Measurements from ENCODE around the gene ABCA5. TPM values are rescaled to one million over a fixed set of nuclear protein-coding genes. Genes with fewer than 3 reads are reported as not detected.

ABCA5 gene
- total and polyA plus RNA-seq, 4 donors, result 36.0 to 74.5 (median 37.6) TPM

DNA sequence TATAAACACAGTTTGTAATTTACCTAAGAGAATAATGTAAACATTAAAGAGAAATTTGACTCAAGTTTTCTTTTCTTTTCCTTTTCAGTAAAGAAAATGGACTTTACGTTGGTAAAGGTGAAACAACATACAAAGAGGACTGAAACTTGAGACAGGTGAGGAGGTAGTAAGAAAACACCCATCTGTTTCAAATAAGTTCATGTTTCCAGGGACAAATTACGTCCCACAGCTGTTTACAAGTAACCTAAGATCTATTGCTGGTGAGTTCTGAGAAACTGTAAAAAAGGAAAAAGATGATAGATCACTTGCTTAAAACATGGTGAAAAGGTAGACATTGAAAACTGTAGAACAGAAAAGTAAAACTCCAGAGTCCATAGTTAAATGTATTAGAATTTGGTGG lies 4.8 kb upstream of the ABCA5 start:
- Histone ChIP-seq H3K9me3 (ENCODE audit: control insufficient read depth, insufficient read depth, low read length) (no peaks in the 10 kb centered on the region), H3K27ac (ENCODE audit: low read depth, low read length) (no peak overlapping the region), H3K4me3 (ENCODE audit: low read depth, low read length) (no peak overlapping the region), H3K4me1 (ENCODE audit: control insufficient read depth, insufficient read depth, low read length) (peaks cover 6% of the 10 kb centered on the region), H3K36me3 (ENCODE audit: control insufficient read depth, insufficient read depth, low read length) (no peaks in the 10 kb centered on the region), H3K27me3 (ENCODE audit: control insufficient read depth, insufficient read depth, low read length) (no peaks in the 10 kb centered on the region)
- DNase-seq (ENCODE audit: low read depth in 4 of 6, low spot score in 6 of 6), result no peak
- WGBS (ENCODE audit: insufficient coverage), result no CpG with 5 or more reads among the region's 2 CpGs

GRCh38 chr17:69326377-69327059 lies 415 bp downstream of the ABCA5 start:
- DNase-seq (ENCODE audit: low read depth in 4 of 6, low spot score in 6 of 6), result peak; percentile 9 to 82 (median 32)

DNA sequence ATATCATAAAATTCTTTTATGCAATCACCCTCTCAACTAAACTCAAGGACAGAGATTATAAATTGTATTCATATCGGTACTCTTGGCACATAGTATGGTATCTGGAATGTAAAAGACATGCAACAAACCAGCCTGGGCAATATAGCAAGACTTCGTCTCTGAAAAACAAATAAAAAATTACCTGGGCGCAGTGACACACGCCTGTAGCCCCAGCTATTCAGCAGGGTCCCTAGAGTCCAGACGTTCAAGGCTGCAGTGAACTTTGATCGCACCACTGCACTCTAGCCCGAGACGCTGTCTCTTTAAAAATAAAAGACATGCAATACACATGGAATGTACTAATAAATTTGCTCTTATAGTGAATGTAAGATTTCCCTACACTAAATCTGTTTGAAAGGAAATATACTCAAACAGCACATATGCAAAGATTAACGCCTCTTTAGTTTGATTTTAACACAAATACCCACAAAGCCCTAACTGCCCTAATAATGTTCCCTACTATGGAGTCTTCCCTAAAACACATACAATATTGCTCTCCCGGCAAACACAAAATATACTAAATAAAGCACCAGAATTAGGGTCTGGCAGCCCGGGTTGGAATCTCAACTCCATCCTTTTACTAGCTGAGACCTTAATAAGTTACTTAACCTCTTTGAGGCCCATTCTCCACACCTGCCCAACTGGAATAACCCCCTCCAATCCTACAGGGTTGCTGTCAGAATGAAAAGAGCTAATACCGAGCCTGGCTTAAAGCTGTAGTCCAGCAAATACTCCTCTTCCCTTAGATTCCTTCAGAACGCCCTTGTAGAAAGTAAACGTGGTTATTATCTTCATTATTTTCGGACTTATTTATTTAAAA lies 1.2 kb downstream of the ABCA5 start:
- peak overlapping the region; percentile 25 for H3K27ac ChIP-seq (ENCODE audit: low read depth, low read length)
- H3K27me3 ChIP-seq (ENCODE audit: control insufficient read depth, insufficient read depth, low read length), result peaks cover 8% of the 10 kb centered on the region
- H3K9me3 ChIP-seq (ENCODE audit: control insufficient read depth, insufficient read depth, low read length), result no peaks in the 10 kb centered on the region
- no peaks in the 10 kb centered on the region for H3K36me3 ChIP-seq (ENCODE audit: control insufficient read depth, insufficient read depth, low read length)
- peaks cover 12% of the 10 kb centered on the region for H3K4me1 ChIP-seq (ENCODE audit: control insufficient read depth, insufficient read depth, low read length)
- 53% methylated on average over 5 of the region's 15 CpGs for WGBS (ENCODE audit: insufficient coverage)
- peak in 3 of 6 donors; percentile 2 to 13 (median 7) for DNase-seq (ENCODE audit: low read depth in 4 of 6, low spot score in 6 of 6)
- peak overlapping the region; percentile 70 for H3K4me3 ChIP-seq (ENCODE audit: low read depth, low read length)

More at GRCh38 chr17:69326377-69327059, 415 bp downstream of the ABCA5 start:
- Histone ChIP-seq H3K4me1 (ENCODE audit: control insufficient read depth, insufficient read depth, low read length) (peaks cover 12% of the 10 kb centered on the region), H3K27ac (ENCODE audit: low read depth, low read length) (peak overlapping the region; percentile 33), H3K27me3 (ENCODE audit: control insufficient read depth, insufficient read depth, low read length) (peaks cover 8% of the 10 kb centered on the region), H3K9me3 (ENCODE audit: control insufficient read depth, insufficient read depth, low read length) (no peaks in the 10 kb centered on the region), H3K36me3 (ENCODE audit: control insufficient read depth, insufficient read depth, low read length) (no peaks in the 10 kb centered on the region), H3K4me3 (ENCODE audit: low read depth, low read length) (peak overlapping the region; percentile 70)
- under 1% methylated on average over 45 of the region's 51 CpGs for WGBS (ENCODE audit: insufficient coverage)

DNA sequence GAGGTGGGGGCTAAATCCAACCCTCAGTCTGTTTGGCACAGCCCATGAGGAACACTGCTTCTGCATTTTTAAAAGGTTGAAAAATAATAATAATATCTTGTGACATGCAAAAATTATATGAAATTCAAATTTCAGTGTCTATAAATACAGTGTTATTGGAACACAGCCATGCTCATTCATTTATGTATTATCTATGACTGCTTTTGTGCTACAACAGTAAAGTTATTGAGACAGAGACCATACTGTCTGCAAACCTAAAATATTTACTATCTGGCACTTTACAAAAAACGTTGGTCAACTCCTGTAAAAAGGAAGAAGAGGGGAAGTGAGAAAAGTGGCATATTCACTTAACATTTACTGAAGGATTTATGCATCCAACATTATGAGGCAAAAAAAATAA lies 3.1 kb downstream of the ABCA5 start:
- no peak overlapping the region for H3K4me3 ChIP-seq (ENCODE audit: low read depth, low read length)
- peaks cover 8% of the 10 kb centered on the region for H3K27me3 ChIP-seq (ENCODE audit: control insufficient read depth, insufficient read depth, low read length)
- WGBS (ENCODE audit: insufficient coverage), result no CpG with 5 or more reads among the region's 1 CpG
- H3K4me1 ChIP-seq (ENCODE audit: control insufficient read depth, insufficient read depth, low read length), result peaks cover 12% of the 10 kb centered on the region
- DNase-seq (ENCODE audit: low read depth in 4 of 6, low spot score in 6 of 6), result no peak
- H3K36me3 ChIP-seq (ENCODE audit: control insufficient read depth, insufficient read depth, low read length), result no peaks in the 10 kb centered on the region
- no peaks in the 10 kb centered on the region for H3K9me3 ChIP-seq (ENCODE audit: control insufficient read depth, insufficient read depth, low read length)
- H3K27ac ChIP-seq (ENCODE audit: low read depth, low read length), result no peak overlapping the region

- Histone ChIP-seq H3K4me1 (ENCODE audit: control insufficient read depth, insufficient read depth, low read length) (peaks cover 6% of the 10 kb centered on the region), H3K9me3 (ENCODE audit: control insufficient read depth, insufficient read depth, low read length) (no peaks in the 10 kb centered on the region), H3K27me3 (ENCODE audit: control insufficient read depth, insufficient read depth, low read length) (peaks cover 6% of the 10 kb centered on the region), H3K36me3 (ENCODE audit: control insufficient read depth, insufficient read depth, low read length) (no peaks in the 10 kb centered on the region), H3K4me3 (ENCODE audit: low read depth, low read length) (no peak overlapping the region), H3K27ac (ENCODE audit: low read depth, low read length) (no peak overlapping the region)
- DNase-seq (ENCODE audit: low read depth in 4 of 6, low spot score in 6 of 6), result no peak
- 89% methylated on average over 1 of the region's 4 CpGs for WGBS (ENCODE audit: insufficient coverage)
Observed at GRCh38 chr17:69320908-69321238, 6.1 kb downstream of the ABCA5 start.

DNA sequence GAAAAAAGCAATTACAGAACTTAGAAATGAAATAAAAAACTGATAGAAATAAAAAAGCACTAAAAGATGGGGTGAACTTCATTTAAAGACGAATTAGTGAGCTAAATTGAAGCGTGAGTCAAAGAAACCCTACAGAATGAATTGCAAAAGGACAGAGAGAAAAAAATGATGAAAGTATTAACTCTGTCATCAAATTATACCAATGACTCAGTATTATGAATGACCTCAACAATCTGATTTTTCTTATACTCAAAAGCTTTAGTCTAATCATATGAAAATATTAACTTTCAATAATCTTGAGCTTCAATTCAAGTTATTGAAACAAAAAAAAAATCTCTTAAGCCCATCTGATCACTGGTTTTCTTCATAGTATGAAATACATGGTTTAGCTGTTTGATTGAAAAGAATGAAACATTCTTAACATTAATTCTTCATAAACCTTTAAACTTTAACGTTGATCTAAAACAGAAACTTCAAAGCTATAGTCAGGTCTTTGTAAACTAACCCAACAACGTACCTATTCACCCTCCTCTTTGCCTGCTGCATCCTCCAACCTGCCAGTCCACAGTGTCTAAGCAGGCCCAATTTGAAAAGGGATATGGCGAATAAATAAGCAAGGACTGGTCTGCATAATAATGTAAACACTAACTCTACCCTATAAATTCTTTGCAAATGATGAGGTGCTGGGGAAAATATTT lies 6.6 kb downstream of the ABCA5 start:
- WGBS (ENCODE audit: insufficient coverage), result no CpG with 5 or more reads among the region's 5 CpGs
- no peak overlapping the region for H3K4me3 ChIP-seq (ENCODE audit: low read depth, low read length)
- H3K4me1 ChIP-seq (ENCODE audit: control insufficient read depth, insufficient read depth, low read length), result peaks cover 3% of the 10 kb centered on the region
- H3K36me3 ChIP-seq (ENCODE audit: control insufficient read depth, insufficient read depth, low read length), result no peaks in the 10 kb centered on the region
- DNase-seq (ENCODE audit: low read depth in 4 of 6, low spot score in 6 of 6), result no peak
- H3K27me3 ChIP-seq (ENCODE audit: control insufficient read depth, insufficient read depth, low read length), result peaks cover 2% of the 10 kb centered on the region
- H3K9me3 ChIP-seq (ENCODE audit: control insufficient read depth, insufficient read depth, low read length), result no peaks in the 10 kb centered on the region
- no peak overlapping the region for H3K27ac ChIP-seq (ENCODE audit: low read depth, low read length)

GRCh38 chr17:69317625-69318024 lies 9.3 kb downstream of the ABCA5 start:
- no peak for DNase-seq (ENCODE audit: low read depth in 4 of 6, low spot score in 6 of 6)
- Histone ChIP-seq H3K36me3 (ENCODE audit: control insufficient read depth, insufficient read depth, low read length) (no peaks in the 10 kb centered on the region), H3K9me3 (ENCODE audit: control insufficient read depth, insufficient read depth, low read length) (no peaks in the 10 kb centered on the region), H3K4me1 (ENCODE audit: control insufficient read depth, insufficient read depth, low read length) (no peaks in the 10 kb centered on the region), H3K4me3 (ENCODE audit: low read depth, low read length) (no peak overlapping the region), H3K27me3 (ENCODE audit: control insufficient read depth, insufficient read depth, low read length) (no peaks in the 10 kb centered on the region), H3K27ac (ENCODE audit: low read depth, low read length) (no peak overlapping the region)
- no CpG with 5 or more reads among the region's 1 CpG for WGBS (ENCODE audit: insufficient coverage)

GRCh38 chr17:69314246-69315065 lies 12.5 kb downstream of the ABCA5 start:
- Histone ChIP-seq H3K36me3 (ENCODE audit: control insufficient read depth, insufficient read depth, low read length) (peaks cover 2% of the 10 kb centered on the region), H3K27ac (ENCODE audit: low read depth, low read length) (peak overlapping the region; percentile 52), H3K9me3 (ENCODE audit: control insufficient read depth, insufficient read depth, low read length) (no peaks in the 10 kb centered on the region), H3K4me1 (ENCODE audit: control insufficient read depth, insufficient read depth, low read length) (no peaks in the 10 kb centered on the region), H3K4me3 (ENCODE audit: low read depth, low read length) (no peak overlapping the region), H3K27me3 (ENCODE audit: control insufficient read depth, insufficient read depth, low read length) (no peaks in the 10 kb centered on the region)
- 27% methylated on average over 2 of the region's 6 CpGs for WGBS (ENCODE audit: insufficient coverage)
- peak in 5 of 6 donors; percentile 7 to 58 (median 15) for DNase-seq (ENCODE audit: low read depth in 4 of 6, low spot score in 6 of 6)

GRCh38 chr17:69305177-69305576 lies 21.8 kb downstream of the ABCA5 start:
- no peak overlapping the region for H3K27ac ChIP-seq (ENCODE audit: low read depth, low read length)
- no peaks in the 10 kb centered on the region for H3K4me1 ChIP-seq (ENCODE audit: control insufficient read depth, insufficient read depth, low read length)
- peaks cover 3% of the 10 kb centered on the region for H3K36me3 ChIP-seq (ENCODE audit: control insufficient read depth, insufficient read depth, low read length)
- no peaks in the 10 kb centered on the region for H3K9me3 ChIP-seq (ENCODE audit: control insufficient read depth, insufficient read depth, low read length)
- no peaks in the 10 kb centered on the region for H3K27me3 ChIP-seq (ENCODE audit: control insufficient read depth, insufficient read depth, low read length)
- no peak overlapping the region for H3K4me3 ChIP-seq (ENCODE audit: low read depth, low read length)
- WGBS (ENCODE audit: insufficient coverage), result 100% methylated on average over 1 of the region's 2 CpGs
- no peak for DNase-seq (ENCODE audit: low read depth in 4 of 6, low spot score in 6 of 6)
